ENCODE data around the gene MMP24.
"Not testable (repeated sequence)": the region's sequence is repeated elsewhere in the genome, so short reads cannot be mapped to it uniquely, and the experiment has no call there.

The MMP24 gene

GRCh38 chr20:35216541-35216940 lies 9.9 kb upstream of the MMP24 start:
- no peak for DNase-seq (ENCODE audit: low read depth)

GRCh38 chr20:35223941-35224340 lies 2.5 kb upstream of the MMP24 start:
- no peak for DNase-seq (ENCODE audit: low read depth)

GRCh38 chr20:35224536-35224935 lies 2.0 kb upstream of the MMP24 start:
- no peak for DNase-seq (ENCODE audit: low read depth)

GRCh38 chr20:35225319-35226125 lies 968 bp upstream of the MMP24 start:
- DNase-seq (ENCODE audit: low read depth): no peak

- DNase-seq (ENCODE audit: low read depth): no peak
These were observed 593 bp downstream of the MMP24 start for GRCh38 chr20:35226884-35227681.

- peak; percentile 35 for DNase-seq (ENCODE audit: low read depth)
These were observed 6.1 kb downstream of the MMP24 start for GRCh38 chr20:35232575-35232974.

- DNase-seq (ENCODE audit: low read depth): no peak
These were observed 9.4 kb downstream of the MMP24 start for GRCh38 chr20:35235881-35236280.

GRCh38 chr20:35237486-35237885 lies 11.0 kb downstream of the MMP24 start:
- DNase-seq (ENCODE audit: low read depth): no peak

GRCh38 chr20:35238170-35238569 lies 11.7 kb downstream of the MMP24 start:
- no peak for DNase-seq (ENCODE audit: low read depth)

GRCh38 chr20:35238735-35239134 lies 12.2 kb downstream of the MMP24 start:
- no peak for DNase-seq (ENCODE audit: low read depth)

- no peak for DNase-seq (ENCODE audit: low read depth)
These were observed 13.8 kb downstream of the MMP24 start for GRCh38 chr20:35240083-35240810.

GRCh38 chr20:35240811-35241293 lies 14.4 kb downstream of the MMP24 start:
- no peak for DNase-seq (ENCODE audit: low read depth)

- no peak for DNase-seq (ENCODE audit: low read depth)
These were observed 16.8 kb downstream of the MMP24 start for GRCh38 chr20:35243317-35243716.

GRCh38 chr20:35243986-35244385 lies 17.5 kb downstream of the MMP24 start:
- DNase-seq (ENCODE audit: low read depth): no peak

GRCh38 chr20:35246723-35247122 lies 20.2 kb downstream of the MMP24 start:
- DNase-seq (ENCODE audit: low read depth): no peak

- no peak for DNase-seq (ENCODE audit: low read depth)
These were observed 22.4 kb downstream of the MMP24 start for GRCh38 chr20:35248641-35249475.

GRCh38 chr20:35251613-35251940 lies 25.1 kb downstream of the MMP24 start:
- DNase-seq (ENCODE audit: low read depth): no peak

- DNase-seq (ENCODE audit: low read depth): no peak
These were observed 25.6 kb downstream of the MMP24 start for GRCh38 chr20:35252037-35252461.

- not testable (repeated sequence) for DNase-seq (ENCODE audit: low read depth)
These were observed 26.1 kb downstream of the MMP24 start for GRCh38 chr20:35252598-35252997.

GRCh38 chr20:35253010-35253409 lies 26.5 kb downstream of the MMP24 start:
- no peak for DNase-seq (ENCODE audit: low read depth)

- no peak for DNase-seq (ENCODE audit: low read depth)
These were observed 28.0 kb downstream of the MMP24 start for GRCh38 chr20:35254448-35254999.

All from stromal cell of bone marrow (primary cell).